NOMO-1 treated with dmso at 0.1 percent for 144 hours (cell line): Measurements from ENCODE around the gene ANKRD28.

Experiments used
- DNase-seq: peaks from one replicate; lab custom pipeline; 2025; ENCODE audit not compliant: unreplicated experiment; lab: John Stamatoyannopoulos, UW

ANKRD28 gene

GRCh38 chr3:15728766-15729165 lies 69.0 kb downstream of the ANKRD28 start:
- DNase-seq: no peak

GRCh38 chr3:15726881-15727280 lies 70.9 kb downstream of the ANKRD28 start:
- no peak for DNase-seq

DNA sequence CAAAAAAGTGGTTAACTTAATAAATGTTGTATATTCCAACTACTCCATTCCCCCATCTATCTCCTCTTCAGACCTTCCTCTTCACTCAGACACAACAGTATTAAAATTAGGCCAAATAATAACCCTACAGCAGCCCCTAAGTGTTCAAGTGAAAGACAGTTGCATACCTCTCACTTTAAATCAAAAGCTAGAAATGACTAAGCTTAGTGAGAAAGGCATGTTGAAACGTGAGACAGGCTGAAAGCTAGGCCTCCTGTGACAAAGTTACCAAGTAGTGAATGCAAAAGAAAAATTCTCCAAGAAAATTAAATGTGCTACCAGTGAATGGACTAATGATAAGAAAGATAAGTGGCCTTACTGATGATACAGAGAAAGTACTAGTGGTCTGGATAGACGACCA lies 71.7 kb downstream of the ANKRD28 start:
- DNase-seq: no peak

DNA sequence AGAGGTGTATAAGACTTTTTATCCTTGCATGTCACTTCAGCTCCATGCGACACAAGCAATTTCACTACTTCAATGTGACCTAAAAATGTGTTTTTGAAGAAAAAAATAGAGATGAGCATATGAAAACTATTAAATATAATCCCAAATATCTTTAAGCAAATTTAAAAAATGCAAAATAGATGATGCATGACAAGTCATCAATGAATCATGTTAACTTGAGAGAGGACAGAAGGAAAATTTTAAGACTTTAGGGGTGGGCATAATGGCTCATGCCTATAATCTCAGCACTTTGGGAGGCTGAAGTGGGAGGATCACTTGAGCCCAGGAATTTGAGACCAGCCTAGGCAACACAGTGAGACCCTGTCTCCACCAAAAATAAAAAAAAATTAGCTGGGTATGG lies 73.3 kb downstream of the ANKRD28 start:
- DNase-seq: no peak

DNA sequence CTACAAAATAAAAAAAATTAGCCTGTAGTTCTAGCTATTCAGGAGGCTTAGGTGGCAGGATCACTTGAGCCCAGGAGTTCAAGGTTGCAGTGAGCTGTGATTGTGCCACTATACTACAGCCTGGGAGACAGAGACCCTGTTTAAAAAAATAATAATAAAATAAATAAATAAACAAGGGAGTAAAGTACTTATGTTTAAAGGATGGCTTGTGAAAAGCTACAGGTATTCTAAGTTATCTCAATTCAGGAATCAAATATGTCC lies 74.2 kb downstream of the ANKRD28 start:
- no peak for DNase-seq

- no peak for DNase-seq
Measured at GRCh38 chr3:15722877-15723623, 74.7 kb downstream of the ANKRD28 start.

DNA sequence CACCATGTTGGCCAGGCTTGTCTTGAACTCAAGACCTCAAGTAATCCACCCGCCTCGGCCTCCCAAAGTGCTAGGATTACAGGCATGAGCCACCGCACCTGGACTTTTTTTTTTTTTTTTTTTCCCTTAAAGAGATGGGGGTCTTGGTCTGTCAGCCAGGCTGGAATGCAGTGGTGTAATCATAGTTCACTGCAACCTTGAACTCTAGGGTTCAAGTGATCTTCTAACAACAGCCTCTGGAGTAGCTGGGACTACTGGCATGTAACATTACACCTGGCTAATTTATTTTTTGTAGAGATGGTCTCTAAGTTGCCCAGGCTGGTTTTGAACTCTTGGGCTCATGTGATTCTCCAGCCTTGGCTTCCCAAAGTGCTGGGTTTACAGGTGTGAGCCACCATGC lies 81.6 kb downstream of the ANKRD28 start:
- no peak for DNase-seq

DNA sequence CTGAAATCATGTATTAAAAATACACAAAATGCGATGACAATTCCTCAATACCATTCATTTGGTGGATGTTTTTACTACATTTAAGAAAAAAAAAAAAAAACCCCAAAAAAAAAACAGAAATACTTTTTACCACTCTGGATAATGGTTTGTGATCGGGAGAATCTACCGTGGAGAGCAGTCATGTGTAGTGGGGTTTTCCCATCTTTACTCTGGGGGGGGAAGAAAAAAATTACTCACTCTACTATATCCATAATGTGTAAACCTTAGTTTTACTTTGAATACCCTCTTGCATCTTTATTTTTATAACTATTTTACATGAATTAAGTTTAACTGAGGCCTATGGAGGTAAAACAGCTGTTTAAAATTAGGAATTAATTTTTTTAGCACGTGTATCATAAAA lies 83.3 kb downstream of the ANKRD28 start:
- no peak for DNase-seq

DNA sequence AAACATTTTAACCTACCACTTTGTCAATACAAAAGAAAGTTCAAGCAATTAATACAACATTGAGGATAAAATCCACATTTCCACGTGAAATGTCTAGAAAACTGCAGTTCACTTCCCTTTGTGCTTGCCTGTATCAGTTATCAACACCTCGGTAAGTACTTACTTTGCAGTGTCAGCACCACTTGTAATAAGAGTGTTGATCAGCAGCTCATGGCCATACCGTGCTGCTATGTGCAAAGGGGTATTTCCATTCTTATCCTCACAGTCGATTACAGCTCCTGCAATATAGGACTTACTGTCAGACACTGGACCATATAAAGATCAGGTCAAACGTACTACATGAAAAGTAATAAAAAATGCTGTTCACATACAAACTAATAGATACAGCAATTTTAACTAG lies 84.4 kb downstream of the ANKRD28 start:
- no peak for DNase-seq

DNA sequence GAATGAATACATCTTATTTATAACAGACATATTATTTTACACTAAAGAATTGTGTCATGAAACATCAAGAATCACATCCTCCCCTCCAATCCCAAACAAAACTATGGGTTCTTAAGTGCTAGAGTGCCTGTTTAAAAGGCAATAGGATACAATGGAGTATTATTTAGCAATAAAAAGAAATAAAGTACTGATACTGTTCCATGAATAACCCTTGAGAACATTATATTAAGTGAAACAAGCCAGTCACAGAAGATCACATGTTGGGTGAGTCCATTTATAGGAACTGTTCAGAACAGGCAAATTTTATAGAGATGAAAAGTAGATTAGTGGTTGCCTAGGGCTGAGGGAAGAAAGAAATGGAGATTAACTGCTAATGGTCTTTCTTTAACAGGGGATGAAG lies 86.5 kb downstream of the ANKRD28 start:
- no peak for DNase-seq

- no peak for DNase-seq
Measured at GRCh38 chr3:15708882-15709677, 88.7 kb downstream of the ANKRD28 start.

GRCh38 chr3:15707779-15708178 lies 90.0 kb downstream of the ANKRD28 start:
- no peak for DNase-seq

- DNase-seq: no peak
Measured at GRCh38 chr3:15703346-15703745, 94.4 kb downstream of the ANKRD28 start.

DNA sequence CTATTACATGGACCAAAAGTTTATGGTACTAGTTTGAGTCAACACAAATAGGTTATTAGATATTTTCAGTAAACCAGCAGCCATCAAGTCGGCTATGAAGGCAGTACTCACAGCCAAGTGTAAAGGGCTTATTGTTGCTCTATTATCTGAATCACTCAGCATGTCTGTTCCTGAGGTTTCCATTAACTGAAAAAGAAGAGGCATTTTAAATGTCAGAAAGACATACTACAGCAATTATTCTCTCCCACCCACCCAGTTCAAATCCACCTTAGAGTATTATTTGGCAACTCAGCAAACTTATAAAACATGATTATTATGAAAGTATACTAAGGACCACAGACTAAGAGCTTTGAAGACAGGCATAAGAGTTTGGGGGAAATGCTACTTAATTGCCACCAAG lies 103.2 kb downstream of the ANKRD28 start:
- DNase-seq: no peak

GRCh38 chr3:15693355-15693754 lies 104.4 kb downstream of the ANKRD28 start:
- no peak for DNase-seq

DNA sequence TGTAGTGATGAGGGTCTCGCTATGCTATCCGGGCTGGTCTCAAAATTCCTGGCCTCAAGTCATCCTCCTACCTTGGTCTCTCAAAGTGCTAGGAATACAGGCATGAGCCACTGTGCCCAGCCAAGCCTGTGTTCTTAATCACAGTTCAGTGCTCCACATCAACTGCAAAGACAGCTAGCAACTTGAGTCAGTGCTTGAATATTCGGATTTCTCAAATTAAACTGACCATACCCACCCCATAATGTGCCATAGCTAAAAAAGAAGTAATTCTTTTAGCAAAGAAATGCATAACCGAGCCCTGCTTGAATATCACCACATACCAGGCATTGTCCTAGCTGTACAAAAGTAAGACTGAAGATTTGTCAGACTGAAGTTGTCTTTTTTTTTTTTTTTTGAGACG lies 107.0 kb downstream of the ANKRD28 start:
- DNase-seq: no peak

GRCh38 chr3:15690230-15690629 lies 107.5 kb downstream of the ANKRD28 start:
- no peak for DNase-seq

DNA sequence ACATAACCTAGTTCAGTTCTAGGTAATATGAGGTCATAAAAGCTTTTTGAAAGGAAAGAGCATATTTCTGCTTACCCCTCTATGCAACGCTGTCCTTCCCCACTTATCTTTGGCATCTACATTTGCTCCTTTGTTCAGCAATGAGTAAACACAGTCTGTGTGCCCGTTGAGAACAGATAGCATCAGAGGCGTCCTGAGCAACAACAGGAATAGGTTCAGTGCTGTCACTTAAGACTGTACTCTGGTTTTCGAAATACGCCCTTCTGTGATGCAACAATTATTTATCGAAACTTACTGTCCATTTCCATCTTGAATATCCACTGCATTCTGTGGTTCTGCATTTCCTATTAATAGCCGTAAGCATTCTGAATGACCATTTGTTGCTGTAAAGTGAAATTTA lies 111.9 kb downstream of the ANKRD28 start:
- no peak for DNase-seq

- DNase-seq: no peak
Measured at GRCh38 chr3:15683253-15683652, 114.5 kb downstream of the ANKRD28 start.

GRCh38 chr3:15682561-15683185 lies 115.1 kb downstream of the ANKRD28 start:
- DNase-seq: peak; percentile 14

GRCh38 chr3:15681668-15682067 lies 116.1 kb downstream of the ANKRD28 start:
- DNase-seq: no peak

GRCh38 chr3:15679306-15679705 lies 118.5 kb downstream of the ANKRD28 start:
- no peak for DNase-seq
